K562 (cell line): ENCODE measurements around the gene TMEM176A. TPM values are rescaled to one million over a fixed set of nuclear protein-coding genes. Genes with fewer than 3 reads are reported as not detected.

Experiments used
- CBX5 ChIP-seq: IDR thresholded peaks from 2 replicates; pipeline ENCODE4 v1.6.1; 2014; ENCODE audit warnings: low read depth, borderline replicate concordance
- CSDE1 ChIP-seq, 2 experiments: fragments of 450-650 bp; IDR thresholded peaks; 2 replicates each; pipeline ENCODE4 v1.6.1; 2016; ENCODE audit warnings: mild to moderate bottlenecking in 1 of 2
- EP400 ChIP-seq: fragments of 450-650 bp; IDR thresholded peaks from 2 replicates; pipeline ENCODE4 v1.6.1; 2017; ENCODE audit warnings: antibody characterized with exemption, mild to moderate bottlenecking, moderate library complexity
- HDAC6 ChIP-seq: IDR thresholded peaks from 2 replicates; pipeline ENCODE4 v1.6.1; 2012; ENCODE audit warnings: low read depth, mild to moderate bottlenecking, control low read depth, inconsistent platforms, low read length, moderate library complexity
- HMG20A ChIP-seq: fragments of 450-650 bp; formaldehyde crosslinking; conservative IDR thresholded peaks from 2 replicates; pipeline ENCODE4 v1.4.0; 2020; ENCODE audit warnings: mild to moderate bottlenecking, mixed read lengths
- IRF2 ChIP-seq: sonication (generic); formaldehyde crosslinking; IDR thresholded peaks from 2 replicates; pipeline ENCODE4 v1.8.1; 2022; ENCODE audit warnings: mild to moderate bottlenecking, missing genetic modification reagents
- JUND ChIP-seq, 2 experiments: IDR thresholded peaks; 2 replicates in 1 of 2; 3 replicates in 1 of 2; pipeline ENCODE4 v1.6.1; 2011; ENCODE audit warnings: borderline replicate concordance in 2 of 2, low read depth in 2 of 2, low read length in 2 of 2, improper control_type of control experiment in 1 of 2, missing biosample characterization in 1 of 2, missing genetic modification characterization in 1 of 2, missing genetic modification reagents in 1 of 2
- KDM2B ChIP-seq: fragments of 250-450 bp; sonication (Bioruptor Pico); IDR thresholded peaks from 2 replicates; pipeline ENCODE4 v1.8.0; 2021; ENCODE audit warnings: mild to moderate bottlenecking, moderate library complexity
- KLF10 ChIP-seq: fragments of 250-450 bp; sonication (Bioruptor Pico); IDR thresholded peaks from 2 replicates; pipeline ENCODE4 v1.6.1; 2021; ENCODE audit warnings: matching md5 sums
- MTA3 ChIP-seq: fragments of 450-650 bp; formaldehyde crosslinking; IDR thresholded peaks from 2 replicates; pipeline ENCODE4 v1.6.1; 2017; ENCODE audit warnings: mild to moderate bottlenecking, borderline replicate concordance
- POLR2A ChIP-seq: fragments of 450-650 bp; conservative IDR thresholded peaks from 2 replicates; pipeline ENCODE4 v1.6.1; 2016
- PRMT5 ChIP-seq: sonication (generic); formaldehyde crosslinking; IDR thresholded peaks from 2 replicates; pipeline ENCODE4 v1.5.0; 2020; ENCODE audit warnings: missing genetic modification reagents
- PTBP1 ChIP-seq: fragments of 200-400 bp; formaldehyde crosslinking; IDR thresholded peaks from 2 replicates; pipeline ENCODE4 v1.6.1; 2017; ENCODE audit warnings: low read depth, low read length
- RBBP5 ChIP-seq: fragments of 200-600 bp; sonication (generic); IDR thresholded peaks from 2 replicates; pipeline ENCODE4 v1.6.1; 2012; ENCODE audit warnings: borderline replicate concordance, mild to moderate bottlenecking, low read length, control low read depth, inconsistent platforms; ENCODE audit not compliant: insufficient read depth, poor library complexity, severe bottlenecking
- TEAD4 ChIP-seq, 2 experiments: sonication (generic) in 1 of 2; formaldehyde crosslinking in 1 of 2; IDR thresholded peaks; 2 replicates each; pipeline versions ENCODE4 v1.6.1 to v1.8.0; 2012 to 2022; ENCODE audit warnings: borderline replicate concordance in 1 of 2, inconsistent platforms in 1 of 2, low read length in 1 of 2, mild to moderate bottlenecking in 1 of 2, missing genetic modification reagents in 1 of 2
- ZFP36 ChIP-seq: fragments of 150-350 bp; IDR thresholded peaks from 2 replicates; pipeline ENCODE4 v1.6.1; 2018; ENCODE audit warnings: low read length, low read depth; ENCODE audit not compliant: partially characterized antibody
- ZNF212 ChIP-seq: fragments of 450-650 bp; formaldehyde crosslinking; IDR thresholded peaks from 2 replicates; pipeline ENCODE4 v1.4.0; 2020; ENCODE audit warnings: mild to moderate bottlenecking
- ZNF224 ChIP-seq: sonication (generic); formaldehyde crosslinking; IDR thresholded peaks from 2 replicates; pipeline ENCODE4 v1.8.0; 2022; ENCODE audit warnings: mild to moderate bottlenecking, missing genetic modification reagents
- ZNF274 ChIP-seq: IDR thresholded peaks from 2 replicates; pipeline ENCODE4 v1.6.1; 2011; ENCODE audit warnings: low read depth, mild to moderate bottlenecking, low read length, moderate library complexity, borderline replicate concordance
- ZNF444 ChIP-seq: fragments of 250-450 bp; sonication (Bioruptor Pico); IDR thresholded peaks from 2 replicates; pipeline ENCODE4 v1.4.0; 2020; ENCODE audit warnings: mild to moderate bottlenecking, moderate library complexity
- polyA plus RNA-seq, 8 experiments: library from polyadenylated mRNA; depleted of rRNA in 4 of 8; stranded (reverse) in 5 of 8; unstranded in 3 of 8; fragments of >200 nt; fragmentation: Nextera tagmentation in 2 of 8; fragmentation: Illumina TruSeq in 1 of 8; extraction: Ambion mirVana in 2 of 8; extraction: Trizol in 1 of 8; gene quantifications; 2 replicates each; pipeline versions ENCODE4 v1.2.1 to v1.2.3, GENCODE V29; 2011 to 2014; ENCODE audit warnings: inconsistent platforms in 1 of 8, missing spikeins in 1 of 8
- total RNA-seq, 7 experiments: library from RNA; depleted of rRNA in 6 of 7; stranded (reverse); fragments of >200 nt in 6 of 7; fragmentation: Illumina TruSeq in 2 of 7; extraction: Trizol in 2 of 7; gene quantifications; 2 replicates each; pipeline versions ENCODE4 v1.2.1 to v1.2.3, GENCODE V29; 2011 to 2021; ENCODE audit warnings: low replicate concordance in 1 of 7
- TF ChIP-seq, protein P1 (sequence below): fragments of 250-450 bp; sonication (Bioruptor Pico); IDR thresholded peaks from 2 replicates; pipeline ENCODE4 v1.4.0; 2020; ENCODE audit warnings: mild to moderate bottlenecking, moderate library complexity
- TF ChIP-seq, protein P2 (sequence below): fragments of 250-450 bp; sonication (Bioruptor Pico); IDR thresholded peaks from 2 replicates; pipeline ENCODE4 v1.5.0; 2021; ENCODE audit warnings: mild to moderate bottlenecking, borderline replicate concordance
- TF ChIP-seq, protein P3 (sequence below): fragments of 250-450 bp; sonication (Bioruptor Pico); IDR thresholded peaks from 2 replicates; pipeline ENCODE4 v1.9.0; 2021; ENCODE audit warnings: mild to moderate bottlenecking, inconsistent platforms

Gene TMEM176A
- total and polyA plus RNA-seq, 9 of the 15 experiments (the other 6 are each of a cell fraction or from before 2014, with no cell fraction given), result 0.31 TPM; not detected in 8

GRCh38 chr7:150823484-150824126 is 23.0 kb downstream of the TMEM176A start (continued):
- TF ChIP-seq ZNF212 (CRISPR knock-in tag) (no peak), RBBP5 (no peak), PRMT5 (no peak), POLR2A (no peak), HDAC6 (no peak), KLF10 (CRISPR knock-in tag) (no peak), ZNF444 (CRISPR knock-in tag) (no peak), PTBP1 (no peak), ZNF224 (CRISPR knock-in tag) (no peak), CBX5 (no peak), ZFP36 (peak; percentile 22), ZNF274 (no peak), CSDE1 (IDR thresholded peaks at IDR 0.05) (no peak), EP400 (0 out of 2 replicates have a peak, but pooled peaks have one; percentile 7), IRF2 (CRISPR knock-in tag) (no peak), JUND (IDR thresholded peaks at IDR 0.05; ENCODE audit: borderline replicate concordance, low read depth, low read length) (peak; percentile 66; the same call in 1 of the 2 replicates), JUND (tag; IDR thresholded peaks at IDR 0.05; ENCODE audit: borderline replicate concordance, low read depth, low read length) (peak; percentile 66; the same call in 2 of the 3 replicates), MTA3 (peak; percentile 20; the same call in 1 of the 2 replicates), HMG20A (CRISPR knock-in tag) (no peak), TEAD4 (IDR thresholded peaks at IDR 0.05; ENCODE audit: low read length) (peak; percentile 15; the same call in 1 of the 2 replicates), TEAD4 (CRISPR knock-in tag; IDR thresholded peaks at IDR 0.05; ENCODE audit: borderline replicate concordance) (no peak), KDM2B (CRISPR knock-in tag) (no peak)
- TF ChIP-seq, protein P1, sequence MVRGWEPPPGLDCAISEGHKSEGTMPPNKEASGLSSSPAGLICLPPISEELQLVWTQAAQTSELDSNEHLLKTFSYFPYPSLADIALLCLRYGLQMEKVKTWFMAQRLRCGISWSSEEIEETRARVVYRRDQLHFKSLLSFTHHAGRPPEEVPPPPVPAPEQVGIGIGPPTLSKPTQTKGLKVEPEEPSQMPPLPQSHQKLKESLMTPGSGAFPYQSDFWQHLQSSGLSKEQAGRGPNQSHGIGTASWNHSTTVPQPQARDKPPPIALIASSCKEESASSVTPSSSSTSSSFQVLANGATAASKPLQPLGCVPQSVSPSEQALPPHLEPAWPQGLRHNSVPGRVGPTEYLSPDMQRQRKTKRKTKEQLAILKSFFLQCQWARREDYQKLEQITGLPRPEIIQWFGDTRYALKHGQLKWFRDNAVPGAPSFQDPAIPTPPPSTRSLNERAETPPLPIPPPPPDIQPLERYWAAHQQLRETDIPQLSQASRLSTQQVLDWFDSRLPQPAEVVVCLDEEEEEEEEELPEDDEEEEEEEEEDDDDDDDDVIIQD (CRISPR knock-in tag), result no peak
- TF ChIP-seq, protein P2, sequence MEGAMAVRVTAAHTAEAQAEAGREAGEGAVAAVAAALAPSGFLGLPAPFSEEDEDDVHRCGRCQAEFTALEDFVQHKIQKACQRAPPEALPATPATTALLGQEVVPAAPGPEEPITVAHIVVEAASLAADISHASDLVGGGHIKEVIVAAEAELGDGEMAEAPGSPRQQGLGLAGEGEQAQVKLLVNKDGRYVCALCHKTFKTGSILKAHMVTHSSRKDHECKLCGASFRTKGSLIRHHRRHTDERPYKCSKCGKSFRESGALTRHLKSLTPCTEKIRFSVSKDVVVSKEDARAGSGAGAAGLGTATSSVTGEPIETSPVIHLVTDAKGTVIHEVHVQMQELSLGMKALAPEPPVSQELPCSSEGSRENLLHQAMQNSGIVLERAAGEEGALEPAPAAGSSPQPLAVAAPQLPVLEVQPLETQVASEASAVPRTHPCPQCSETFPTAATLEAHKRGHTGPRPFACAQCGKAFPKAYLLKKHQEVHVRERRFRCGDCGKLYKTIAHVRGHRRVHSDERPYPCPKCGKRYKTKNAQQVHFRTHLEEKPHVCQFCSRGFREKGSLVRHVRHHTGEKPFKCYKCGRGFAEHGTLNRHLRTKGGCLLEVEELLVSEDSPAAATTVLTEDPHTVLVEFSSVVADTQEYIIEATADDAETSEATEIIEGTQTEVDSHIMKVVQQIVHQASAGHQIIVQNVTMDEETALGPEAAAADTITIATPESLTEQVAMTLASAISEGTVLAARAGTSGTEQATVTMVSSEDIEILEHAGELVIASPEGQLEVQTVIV (CRISPR knock-in tag), result no peak
- TF ChIP-seq, protein P3, sequence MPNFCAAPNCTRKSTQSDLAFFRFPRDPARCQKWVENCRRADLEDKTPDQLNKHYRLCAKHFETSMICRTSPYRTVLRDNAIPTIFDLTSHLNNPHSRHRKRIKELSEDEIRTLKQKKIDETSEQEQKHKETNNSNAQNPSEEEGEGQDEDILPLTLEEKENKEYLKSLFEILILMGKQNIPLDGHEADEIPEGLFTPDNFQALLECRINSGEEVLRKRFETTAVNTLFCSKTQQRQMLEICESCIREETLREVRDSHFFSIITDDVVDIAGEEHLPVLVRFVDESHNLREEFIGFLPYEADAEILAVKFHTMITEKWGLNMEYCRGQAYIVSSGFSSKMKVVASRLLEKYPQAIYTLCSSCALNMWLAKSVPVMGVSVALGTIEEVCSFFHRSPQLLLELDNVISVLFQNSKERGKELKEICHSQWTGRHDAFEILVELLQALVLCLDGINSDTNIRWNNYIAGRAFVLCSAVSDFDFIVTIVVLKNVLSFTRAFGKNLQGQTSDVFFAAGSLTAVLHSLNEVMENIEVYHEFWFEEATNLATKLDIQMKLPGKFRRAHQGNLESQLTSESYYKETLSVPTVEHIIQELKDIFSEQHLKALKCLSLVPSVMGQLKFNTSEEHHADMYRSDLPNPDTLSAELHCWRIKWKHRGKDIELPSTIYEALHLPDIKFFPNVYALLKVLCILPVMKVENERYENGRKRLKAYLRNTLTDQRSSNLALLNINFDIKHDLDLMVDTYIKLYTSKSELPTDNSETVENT (CRISPR knock-in tag), result no peak
